Endothelial cell of umbilical vein (primary cell): ENCODE measurements around the gene CORO2B.

ENCODE experiments used
- CTCF ChIP-seq, 2 donors: IDR thresholded peaks; 1 replicate in 1 of 2; 2 replicates in 1 of 2; pipeline ENCODE4 v1.5.1; 2011; ENCODE audit warnings: low read length in 2 of 2, mild to moderate bottlenecking in 2 of 2, moderate library complexity in 2 of 2, control low read depth in 1 of 2, inconsistent platforms in 1 of 2, low read depth in 1 of 2; ENCODE audit not compliant: insufficient read depth in 1 of 2; ENCODE audit errors: extremely low read depth in 1 of 2
- EZH2 ChIP-seq: IDR thresholded peaks from 2 replicates; pipeline ENCODE4 v1.6.1; 2012; ENCODE audit warnings: borderline replicate concordance, low read depth, mild to moderate bottlenecking, moderate library complexity, low read length, inconsistent platforms; ENCODE audit not compliant: severe bottlenecking
- GATA2 ChIP-seq: IDR thresholded peaks from 2 replicates; pipeline ENCODE4 v1.7.0; 2011; ENCODE audit warnings: low read depth, mild to moderate bottlenecking, moderate library complexity, mixed read lengths, low read length; ENCODE audit not compliant: insufficient read length, insufficient read depth
- JUN ChIP-seq: IDR thresholded peaks from 2 replicates; pipeline ENCODE4 v1.6.1; 2011; ENCODE audit warnings: borderline replicate concordance, low read depth; ENCODE audit not compliant: insufficient read length, insufficient read depth
- POLR2A ChIP-seq: IDR thresholded peaks from 2 replicates; pipeline ENCODE4 v1.6.1; 2012; ENCODE audit warnings: low read depth, mild to moderate bottlenecking, control low read depth, low read length

- no peak for TF ChIP-seq EZH2
- no peak for TF ChIP-seq GATA2
- no peak for TF ChIP-seq CTCF (IDR thresholded peaks at IDR 0.05; ENCODE audit: extremely low read depth in 1 of 2, insufficient read depth in 1 of 2, low read depth in 1 of 2, low read length in 2 of 2)
- no peak for TF ChIP-seq POLR2A
- TF ChIP-seq JUN: no peak
These were observed 115.3 kb downstream of the CORO2B start for GRCh38 chr15:68694111-68694510.
